PC-9 (cell line): ENCODE results near the gene SKP2. TPM values are rescaled to one million over a fixed set of nuclear protein-coding genes. Genes with fewer than 3 reads are reported as not detected.
"Not testable (repeated sequence)": the region's sequence is repeated elsewhere in the genome, so short reads cannot be mapped to it uniquely, and the experiment has no call there.

Experiments used
- BruUV-seq: library from RNA; stranded (reverse); fragments of 400-500 nt; replicated peaks from 2 replicates; lab custom pipeline; 2021; lab: Mats Ljungman, UMichigan
- CTCF ChIA-PET: fragments of 300-600 bp; sonication (Branson Sonifier 250); formaldehyde crosslinking; loops from one replicate; lab custom pipeline; 2022; ENCODE audit warnings: antibody characterized with exemption; lab: Charles Lee
- POLR2A ChIA-PET: fragments of 300-600 bp; sonication (Branson Sonifier 250); formaldehyde crosslinking; loops from one replicate; lab custom pipeline; 2022; ENCODE audit warnings: antibody characterized with exemption; ENCODE audit not compliant: unreplicated experiment; lab: Charles Lee
- DNase-seq, 2 experiments: peaks; one replicate each; pipeline versions ENCODE4 v3.0.0 to v3.0.0-alpha.2; 2015 to 2022; ENCODE audit warnings: mixed read lengths in 1 of 2
- H2AFZ ChIP-seq: fragments of 200-600 bp; sonication (generic); 2 replicates; pipeline ENCODE4 v1.8.1; 2017; ENCODE audit warnings: antibody characterized with exemption
- H3F3A ChIP-seq: fragments of 200-600 bp; sonication (generic); 2 replicates; pipeline ENCODE4 v1.8.1; 2017; ENCODE audit warnings: antibody characterized with exemption, mild to moderate bottlenecking, low read depth; ENCODE audit not compliant: insufficient read depth
- H3K27ac ChIP-seq: fragments of 200-600 bp; sonication (generic); 2 replicates; pipeline ENCODE4 v1.6.1; 2016; ENCODE audit warnings: mixed run types
- H3K27me3 ChIP-seq: fragments of 200-600 bp; sonication (generic); 2 replicates; pipeline ENCODE4 v1.6.1; 2016; ENCODE audit warnings: low read depth, mixed run types; ENCODE audit not compliant: insufficient read depth
- H3K36me3 ChIP-seq: fragments of 200-600 bp; sonication (generic); 2 replicates; pipeline ENCODE4 v1.6.1; 2016; ENCODE audit warnings: low read depth, mixed run types
- H3K4me1 ChIP-seq: fragments of 200-600 bp; sonication (generic); replicated peaks from 2 replicates; pipeline ENCODE4 v1.6.1; 2016; ENCODE audit warnings: mixed run types; ENCODE audit not compliant: insufficient read depth
- H3K4me2 ChIP-seq: fragments of 200-600 bp; sonication (generic); 2 replicates; pipeline ENCODE4 v1.6.1; 2017; ENCODE audit warnings: mixed run types
- H3K4me3 ChIP-seq: fragments of 200-600 bp; sonication (generic); 2 replicates; pipeline ENCODE4 v1.6.1; 2016; ENCODE audit warnings: mixed run types
- H3K79me2 ChIP-seq: fragments of 200-600 bp; sonication (generic); 2 replicates; pipeline ENCODE4 v1.6.1; 2017; ENCODE audit warnings: low read depth, mixed run types
- H3K9me2 ChIP-seq: fragments of 200-600 bp; sonication (generic); 2 replicates; pipeline ENCODE4 v1.8.1; 2017; ENCODE audit warnings: mild to moderate bottlenecking; ENCODE audit not compliant: insufficient read depth
- H3K9me3 ChIP-seq: fragments of 200-600 bp; sonication (generic); 2 replicates; pipeline ENCODE4 v1.8.1; 2016; ENCODE audit warnings: low read depth; ENCODE audit not compliant: insufficient read depth
- H4K20me1 ChIP-seq: fragments of 200-600 bp; sonication (generic); 2 replicates; pipeline ENCODE4 v1.8.1; 2017; ENCODE audit not compliant: insufficient read depth
- EZH2 ChIP-seq: fragments of 200-600 bp; sonication (generic); IDR thresholded peaks from 2 replicates; pipeline ENCODE4 v1.8.0; 2017; ENCODE audit warnings: antibody characterized with exemption, low read depth
- intact Hi-C: fragments of 100-400 bp; cut with micrococcal nuclease; formaldehyde crosslinking; loops from one replicate; pipeline ENCODE4 v1.10.0; 2022; ENCODE audit not compliant: unreplicated experiment
- total RNA-seq: library from RNA; stranded (reverse); gene quantifications from 2 replicates; pipeline ENCODE4 v1.2.3, GENCODE V29; 2021
- TF ChIP-seq, protein P1 (sequence below): fragments of 200-600 bp; sonication (generic); conservative IDR thresholded peaks from 2 replicates; pipeline ENCODE4 v1.6.1; 2017; ENCODE audit warnings: mixed run types, antibody characterized with exemption, mild to moderate bottlenecking, moderate library complexity

Gene SKP2
- total RNA-seq, 1 experiment from 2014 or later = 153 TPM

DNA sequence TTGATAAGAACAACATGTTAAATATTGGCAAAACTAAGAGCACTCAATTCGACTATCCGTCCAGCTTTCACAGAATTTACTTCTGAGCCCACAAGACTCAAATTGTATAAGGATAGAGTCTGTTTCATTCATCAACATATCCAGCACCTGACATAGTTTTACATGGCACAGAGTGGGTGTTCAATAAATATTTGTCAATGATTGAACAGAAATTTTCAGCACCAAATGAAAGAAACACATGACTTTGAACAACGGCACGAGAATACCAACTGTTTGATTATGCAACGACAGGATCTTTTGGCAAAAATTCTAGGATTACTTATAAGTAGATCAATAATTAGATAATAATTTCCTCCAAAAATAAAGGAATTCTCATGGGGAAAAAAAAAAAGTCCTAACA lies 41.8 kb downstream of the SKP2 start:
- POLR2A ChIA-PET = no interaction called here
- Histone ChIP-seq H3K36me3 (peaks cover 30% of the 10 kb centered on the region), H3K4me2 (no peak overlapping the region), H3F3A (no peaks in the 10 kb centered on the region), H2AFZ (no peak overlapping the region), H3K4me3 (no peak overlapping the region), H3K27ac (no peak overlapping the region), H3K4me1 (no peaks in the 10 kb centered on the region), H3K27me3 (no peaks in the 10 kb centered on the region), H3K9me2 (no peaks in the 10 kb centered on the region), H3K79me2 (no peaks in the 10 kb centered on the region), H3K9me3 (peaks cover 5% of the 10 kb centered on the region; the same call in 1 of the 2 replicates), H4K20me1 (no peaks in the 10 kb centered on the region)
- CTCF ChIA-PET = no interaction called here
- intact Hi-C loops = no loop called here
- TF ChIP-seq, protein P1, sequence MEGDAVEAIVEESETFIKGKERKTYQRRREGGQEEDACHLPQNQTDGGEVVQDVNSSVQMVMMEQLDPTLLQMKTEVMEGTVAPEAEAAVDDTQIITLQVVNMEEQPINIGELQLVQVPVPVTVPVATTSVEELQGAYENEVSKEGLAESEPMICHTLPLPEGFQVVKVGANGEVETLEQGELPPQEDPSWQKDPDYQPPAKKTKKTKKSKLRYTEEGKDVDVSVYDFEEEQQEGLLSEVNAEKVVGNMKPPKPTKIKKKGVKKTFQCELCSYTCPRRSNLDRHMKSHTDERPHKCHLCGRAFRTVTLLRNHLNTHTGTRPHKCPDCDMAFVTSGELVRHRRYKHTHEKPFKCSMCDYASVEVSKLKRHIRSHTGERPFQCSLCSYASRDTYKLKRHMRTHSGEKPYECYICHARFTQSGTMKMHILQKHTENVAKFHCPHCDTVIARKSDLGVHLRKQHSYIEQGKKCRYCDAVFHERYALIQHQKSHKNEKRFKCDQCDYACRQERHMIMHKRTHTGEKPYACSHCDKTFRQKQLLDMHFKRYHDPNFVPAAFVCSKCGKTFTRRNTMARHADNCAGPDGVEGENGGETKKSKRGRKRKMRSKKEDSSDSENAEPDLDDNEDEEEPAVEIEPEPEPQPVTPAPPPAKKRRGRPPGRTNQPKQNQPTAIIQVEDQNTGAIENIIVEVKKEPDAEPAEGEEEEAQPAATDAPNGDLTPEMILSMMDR = no peak
- TF ChIP-seq EZH2 = no peak
- DNase-seq = no peak
- BruUV-seq = no TSS peak

DNA sequence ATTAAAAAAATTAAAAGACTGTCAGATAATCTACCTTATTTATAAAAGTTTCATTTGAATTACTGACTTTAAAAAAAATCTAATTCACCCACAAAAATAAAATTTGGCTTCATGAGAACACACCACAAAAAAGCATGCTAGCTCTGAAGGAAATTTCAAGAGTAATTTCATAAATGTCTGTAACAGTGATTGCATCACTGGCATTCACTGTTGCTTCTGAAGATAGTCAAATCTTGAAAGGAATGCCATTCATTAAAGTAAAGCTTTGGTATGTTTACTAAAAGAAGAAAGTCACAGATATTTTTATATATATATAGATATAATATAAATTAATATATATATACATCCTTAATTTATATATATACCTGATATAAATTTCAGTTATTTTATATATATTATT lies 46.4 kb downstream of the SKP2 start:
- no peaks in the 10 kb centered on the region for H4K20me1 ChIP-seq
- ChIA-PET CTCF (no interaction called here), POLR2A (interaction anchor here (0.7 kb wide), 1 partner anchor 480 kb away, joined by 7 read pairs; no protein-coding TSS in a partner anchor)
- H3K4me1 ChIP-seq = no peaks in the 10 kb centered on the region
- no peaks in the 10 kb centered on the region for H3K9me2 ChIP-seq
- H2AFZ ChIP-seq = no peak overlapping the region
- H3K9me3 ChIP-seq = no peaks in the 10 kb centered on the region
- peaks cover 40% of the 10 kb centered on the region for H3K36me3 ChIP-seq
- 0 out of 2 replicates have a peak, but pooled peaks cover 7% of the 10 kb centered on the region for H3F3A ChIP-seq
- TF ChIP-seq, protein P1 = no peak
- no peak for TF ChIP-seq EZH2
- intact Hi-C loops = no loop called here
- no TSS peak for BruUV-seq
- no peak for DNase-seq
- H3K27ac ChIP-seq = no peak overlapping the region
- H3K27me3 ChIP-seq = no peaks in the 10 kb centered on the region
- H3K4me3 ChIP-seq = no peak overlapping the region
- no peak overlapping the region for H3K4me2 ChIP-seq
- H3K79me2 ChIP-seq = no peaks in the 10 kb centered on the region

DNA sequence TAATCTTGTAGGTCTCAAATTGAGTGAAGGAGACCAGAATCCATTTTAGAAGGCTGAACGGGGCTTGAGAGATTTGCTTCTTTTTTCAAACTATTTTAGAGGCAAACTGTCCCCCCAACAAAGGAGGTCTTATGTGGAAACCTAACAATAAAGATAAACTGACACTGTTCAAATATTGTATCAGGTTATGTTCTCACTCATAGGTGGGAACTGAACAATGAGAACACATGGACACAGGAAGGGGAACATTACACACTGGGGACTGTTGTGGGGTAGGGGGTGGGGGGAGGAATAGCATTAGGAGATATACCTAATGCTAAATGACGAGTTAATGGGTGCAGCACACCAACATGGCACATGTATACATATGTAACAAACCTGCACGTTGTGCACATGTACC lies 46.9 kb downstream of the SKP2 start:
- H3K4me1 ChIP-seq, BruUV-seq, H2AFZ ChIP-seq, H3K27me3 ChIP-seq, H4K20me1 ChIP-seq, H3K9me3 ChIP-seq, H3K4me3 ChIP-seq, H3K79me2 ChIP-seq, H3F3A ChIP-seq, CTCF ChIA-PET, intact Hi-C loops, H3K4me2 ChIP-seq, H3K27ac ChIP-seq, H3K9me2 ChIP-seq, DNase-seq: not testable (repeated sequence)
- peaks cover 40% of the 10 kb centered on the region for H3K36me3 ChIP-seq
- POLR2A ChIA-PET = interaction anchor here (0.7 kb wide), 1 partner anchor 480 kb away, joined by 7 read pairs; no protein-coding TSS in a partner anchor

DNA sequence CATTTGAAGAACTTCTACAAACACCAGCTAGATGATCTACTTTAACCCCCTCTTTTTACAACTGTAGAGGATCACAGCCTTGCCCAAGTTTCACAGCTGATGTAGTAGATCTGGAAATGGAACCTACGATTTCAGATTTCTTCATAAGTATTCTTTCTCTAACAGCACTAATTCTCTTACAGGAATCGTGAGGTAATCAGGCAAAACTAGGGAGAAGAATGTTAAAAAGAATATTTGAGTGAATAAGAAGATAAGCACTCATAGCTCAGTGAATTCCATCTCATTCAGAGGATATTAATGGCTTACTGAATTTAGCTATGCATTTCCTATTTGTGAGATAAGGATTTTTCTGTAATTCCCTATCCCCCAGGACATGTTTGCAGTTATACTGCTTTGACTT lies 47.7 kb downstream of the SKP2 start:
- no peaks in the 10 kb centered on the region for H3K27me3 ChIP-seq
- no TSS peak for BruUV-seq
- no peak overlapping the region for H2AFZ ChIP-seq
- intact Hi-C loops = no loop called here
- peaks cover 40% of the 10 kb centered on the region for H3K36me3 ChIP-seq
- no peak overlapping the region for H3K4me2 ChIP-seq
- H3K9me2 ChIP-seq = no peaks in the 10 kb centered on the region
- CTCF ChIA-PET = no interaction called here
- no peak overlapping the region for H3K27ac ChIP-seq
- TF ChIP-seq EZH2 = no peak
- TF ChIP-seq, protein P1 = no peak
- no peaks in the 10 kb centered on the region for H3K4me1 ChIP-seq
- H3K9me3 ChIP-seq = no peaks in the 10 kb centered on the region; the same call in 1 of the 2 replicates
- H4K20me1 ChIP-seq = no peaks in the 10 kb centered on the region
- POLR2A ChIA-PET = no interaction called here
- DNase-seq = no peak
- H3K4me3 ChIP-seq = no peak overlapping the region
- H3F3A ChIP-seq = peaks cover 7% of the 10 kb centered on the region; the same call in 1 of the 2 replicates
- H3K79me2 ChIP-seq = no peaks in the 10 kb centered on the region
